ENCODE data around the gene UGT1A8. TPM values are rescaled to one million over a fixed set of nuclear protein-coding genes. Genes with fewer than 3 reads are reported as not detected.
"Not testable (repeated sequence)": the region's sequence is repeated elsewhere in the genome, so short reads cannot be mapped to it uniquely, and the experiment has no call there.

Gene UGT1A8
- total RNA-seq, 2 experiments from 2014 or later = not detected

DNA sequence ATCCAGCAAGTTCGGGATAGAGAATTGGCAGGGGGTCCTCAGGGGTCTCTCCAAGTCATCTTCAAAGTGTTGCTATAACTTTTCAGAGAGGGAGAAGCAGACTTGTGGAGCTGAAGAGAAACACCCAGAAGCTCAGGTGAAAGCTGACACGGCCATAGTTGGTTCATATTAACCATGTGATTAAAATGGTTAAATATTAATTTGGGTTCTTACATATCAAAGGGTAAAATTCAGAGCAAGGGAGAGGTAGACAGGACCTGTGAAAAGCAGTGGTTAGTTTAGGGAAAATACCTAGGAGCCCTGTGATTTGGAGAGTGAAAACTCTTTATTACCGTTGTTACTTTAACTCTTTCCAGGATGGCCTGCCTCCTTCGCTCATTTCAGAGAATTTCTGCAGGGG, 75.2 kb downstream of the UGT1A8 start, which contains the start of gene UGT1A6:
UGT1A6 (plus strand) TSS at position 243 of the 400 bp plus-strand sequence; CDS start at position 358, 115 bp downstream.
- no peaks in the 10 kb centered on the region for H3K9me3 Mint-ChIP-seq
- no peak within 1 kb of the TSS for H3K27ac Mint-ChIP-seq
- peaks cover 3% of the 10 kb centered on the region for H3K27me3 Mint-ChIP-seq (ENCODE audit: low read depth)
- intact Hi-C loops (cut with micrococcal nuclease) = no loop called here
- no peak for DNase-seq
- CTCF ChIA-PET = interaction anchor here (0.8 kb wide), 1 partner anchor 33 kb away, joined by 3 read pairs; no protein-coding TSS in a partner anchor
- no peak within 1 kb of the TSS for H3K4me3 Mint-ChIP-seq
- no peaks in the 10 kb centered on the region for H3K4me1 Mint-ChIP-seq (ENCODE audit: low read depth)
- no peaks in the 10 kb centered on the region for H3K36me3 Mint-ChIP-seq (ENCODE audit: low read depth)

GRCh38 chr2:233693963-233694362, 76.5 kb downstream of the UGT1A8 start:
- Mint-ChIP-seq H3K4me3 (no peak overlapping the region), H3K4me1 (ENCODE audit: low read depth) (no peaks in the 10 kb centered on the region), H3K9me3 (no peaks in the 10 kb centered on the region), H3K36me3 (ENCODE audit: low read depth) (no peaks in the 10 kb centered on the region), H3K27me3 (ENCODE audit: low read depth) (no peaks in the 10 kb centered on the region), H3K27ac (no peak overlapping the region)
- intact Hi-C loops (cut with micrococcal nuclease) = no loop called here
- no peak for DNase-seq
- CTCF ChIA-PET = no interaction called here

GRCh38 chr2:233698740-233699139, 81.3 kb downstream of the UGT1A8 start:
- Mint-ChIP-seq H3K36me3 (ENCODE audit: low read depth) (no peaks in the 10 kb centered on the region), H3K27me3 (ENCODE audit: low read depth) (no peaks in the 10 kb centered on the region), H3K9me3 (no peaks in the 10 kb centered on the region), H3K4me3 (no peak overlapping the region), H3K27ac (no peak overlapping the region), H3K4me1 (ENCODE audit: low read depth) (no peaks in the 10 kb centered on the region)
- intact Hi-C loops (cut with micrococcal nuclease) = no loop called here
- CTCF ChIA-PET = interaction anchor here (1.0 kb wide), 1 partner anchor 12 kb away, joined by 5 read pairs; no protein-coding TSS in a partner anchor
- no peak for DNase-seq

- CTCF ChIA-PET = interaction anchor here (1.0 kb wide), 1 partner anchor 11 kb away, joined by 5 read pairs; no protein-coding TSS in a partner anchor
- Mint-ChIP-seq H3K27me3 (ENCODE audit: low read depth) (no peaks in the 10 kb centered on the region), H3K9me3 (no peaks in the 10 kb centered on the region), H3K27ac (no peak overlapping the region), H3K4me1 (ENCODE audit: low read depth) (no peaks in the 10 kb centered on the region), H3K4me3 (no peak overlapping the region), H3K36me3 (ENCODE audit: low read depth) (no peaks in the 10 kb centered on the region)
- no peak for DNase-seq
- intact Hi-C loops (cut with micrococcal nuclease) = no loop called here
Measured at GRCh38 chr2:233699424-233700027, 82.1 kb downstream of the UGT1A8 start.

GRCh38 chr2:233700028-233700635, 82.7 kb downstream of the UGT1A8 start:
- CTCF ChIA-PET = interaction anchor here (1.0 kb wide), 1 partner anchor 11 kb away, joined by 5 read pairs; no protein-coding TSS in a partner anchor
- no peak overlapping the region for H3K4me3 Mint-ChIP-seq
- no peak for DNase-seq
- intact Hi-C loops (cut with micrococcal nuclease) = no loop called here
- H3K27me3 Mint-ChIP-seq (ENCODE audit: low read depth) = no peaks in the 10 kb centered on the region
- no peaks in the 10 kb centered on the region for H3K36me3 Mint-ChIP-seq (ENCODE audit: low read depth)
- no peaks in the 10 kb centered on the region for H3K9me3 Mint-ChIP-seq
- H3K27ac Mint-ChIP-seq = no peak overlapping the region
- no peaks in the 10 kb centered on the region for H3K4me1 Mint-ChIP-seq (ENCODE audit: low read depth)

- CTCF ChIA-PET; intact Hi-C loops (cut with micrococcal nuclease); H3K36me3 Mint-ChIP-seq (ENCODE audit: low read depth); DNase-seq; H3K27ac Mint-ChIP-seq; H3K9me3 Mint-ChIP-seq; H3K4me1 Mint-ChIP-seq (ENCODE audit: low read depth); H3K27me3 Mint-ChIP-seq (ENCODE audit: low read depth); H3K4me3 Mint-ChIP-seq: not testable (repeated sequence)
Measured at GRCh38 chr2:233700842-233701241, 83.4 kb downstream of the UGT1A8 start.

- intact Hi-C loops (cut with micrococcal nuclease) = no loop called here
- Mint-ChIP-seq H3K27me3 (ENCODE audit: low read depth) (no peaks in the 10 kb centered on the region), H3K4me3 (no peak overlapping the region), H3K4me1 (ENCODE audit: low read depth) (no peaks in the 10 kb centered on the region), H3K36me3 (ENCODE audit: low read depth) (no peaks in the 10 kb centered on the region), H3K9me3 (no peaks in the 10 kb centered on the region), H3K27ac (no peak overlapping the region)
- CTCF ChIA-PET = no interaction called here
- DNase-seq = no peak
Measured at GRCh38 chr2:233702238-233702637, 84.8 kb downstream of the UGT1A8 start.

- H3K27me3 Mint-ChIP-seq (ENCODE audit: low read depth) = no peaks in the 10 kb centered on the region
- no peak overlapping the region for H3K27ac Mint-ChIP-seq
- no peaks in the 10 kb centered on the region for H3K9me3 Mint-ChIP-seq
- no peaks in the 10 kb centered on the region for H3K36me3 Mint-ChIP-seq (ENCODE audit: low read depth)
- no peak overlapping the region for H3K4me3 Mint-ChIP-seq
- intact Hi-C loops (cut with micrococcal nuclease) = no loop called here
- H3K4me1 Mint-ChIP-seq (ENCODE audit: low read depth) = no peaks in the 10 kb centered on the region
- no peak for DNase-seq
- CTCF ChIA-PET = no interaction called here
Measured at GRCh38 chr2:233705911-233706506, 88.6 kb downstream of the UGT1A8 start.

DNA sequence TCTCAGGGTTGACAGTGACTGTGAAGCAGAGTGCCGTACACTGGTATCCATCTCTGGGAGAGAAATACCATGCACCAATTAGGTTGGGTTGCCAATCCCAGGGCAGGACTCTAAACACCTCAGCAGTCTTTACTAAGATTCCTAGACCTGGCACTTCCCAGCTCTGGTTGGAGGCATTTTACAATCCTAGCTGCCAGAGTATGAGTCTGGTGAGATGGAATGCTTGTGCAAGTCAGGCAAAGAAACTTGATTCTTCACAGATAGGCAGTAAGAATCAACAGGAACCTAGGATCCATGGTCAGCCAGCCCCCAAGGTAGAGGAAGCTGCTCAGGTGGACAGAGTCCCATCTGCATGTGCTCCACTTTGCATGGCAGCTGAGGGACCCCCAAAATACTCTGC, 89.3 kb downstream of the UGT1A8 start:
- peaks cover 3% of the 10 kb centered on the region for H3K27me3 Mint-ChIP-seq (ENCODE audit: low read depth)
- intact Hi-C loops (cut with micrococcal nuclease) = no loop called here
- CTCF ChIA-PET = no interaction called here

DNA sequence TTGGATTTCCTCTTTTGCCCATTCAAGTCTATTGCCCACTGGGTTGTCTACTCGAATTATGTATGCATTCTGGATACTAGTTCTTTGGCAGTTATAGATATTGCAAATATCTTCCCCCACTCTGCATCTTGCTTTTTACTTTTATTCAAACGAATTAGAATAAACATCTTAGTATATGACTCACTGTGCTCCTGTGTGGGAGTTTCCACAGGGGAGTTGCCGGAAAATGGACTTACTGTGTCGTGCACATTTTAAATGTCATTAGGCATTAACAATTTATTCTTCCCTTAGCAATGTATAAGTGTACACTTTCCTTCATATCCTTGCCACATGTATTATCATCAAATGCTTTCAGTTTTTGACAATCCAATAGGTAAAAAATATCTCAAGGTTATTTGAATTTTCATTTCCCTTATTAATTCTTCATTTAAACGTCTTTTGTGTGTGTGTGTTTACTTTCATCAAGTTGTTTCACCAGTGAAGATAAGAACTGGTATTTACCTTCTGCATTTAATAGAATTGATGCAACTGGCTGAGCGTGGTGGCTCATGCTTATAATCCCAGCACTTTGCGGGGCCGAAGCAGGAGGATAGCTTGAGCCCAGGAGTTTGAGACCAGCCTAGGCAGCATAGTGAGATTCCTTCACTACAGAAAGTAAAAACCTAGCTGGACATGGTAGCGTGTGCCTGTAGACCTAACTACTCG, 90.7 kb downstream of the UGT1A8 start:
- no peak for DNase-seq
- H3K27me3 Mint-ChIP-seq (ENCODE audit: low read depth) = peaks cover 5% of the 10 kb centered on the region
- H3K36me3 Mint-ChIP-seq (ENCODE audit: low read depth) = no peaks in the 10 kb centered on the region
- CTCF ChIA-PET = no interaction called here
- no peaks in the 10 kb centered on the region for H3K9me3 Mint-ChIP-seq
- H3K4me1 Mint-ChIP-seq (ENCODE audit: low read depth) = no peaks in the 10 kb centered on the region
- intact Hi-C loops (cut with micrococcal nuclease) = no loop called here
- H3K4me3 Mint-ChIP-seq = no peak overlapping the region
- no peak overlapping the region for H3K27ac Mint-ChIP-seq

More for the DNA sequence above, 89.3 kb downstream of the UGT1A8 start:
- Mint-ChIP-seq H3K27ac (no peak overlapping the region), H3K4me1 (ENCODE audit: low read depth) (no peaks in the 10 kb centered on the region), H3K4me3 (no peak overlapping the region), H3K9me3 (no peaks in the 10 kb centered on the region), H3K36me3 (ENCODE audit: low read depth) (no peaks in the 10 kb centered on the region)
- DNase-seq = no peak

GRCh38 chr2:233708942-233709341, 91.5 kb downstream of the UGT1A8 start:
- Mint-ChIP-seq H3K4me1 (ENCODE audit: low read depth) (no peaks in the 10 kb centered on the region), H3K27ac (no peak overlapping the region), H3K27me3 (ENCODE audit: low read depth) (peaks cover 10% of the 10 kb centered on the region), H3K9me3 (no peaks in the 10 kb centered on the region), H3K36me3 (ENCODE audit: low read depth) (no peaks in the 10 kb centered on the region), H3K4me3 (no peak overlapping the region)
- intact Hi-C loops (cut with micrococcal nuclease) = no loop called here
- no peak for DNase-seq
- CTCF ChIA-PET = no interaction called here

GRCh38 chr2:233711312-233712008, 94.0 kb downstream of the UGT1A8 start:
- H3K27me3 Mint-ChIP-seq (ENCODE audit: low read depth) = peaks cover 11% of the 10 kb centered on the region
- no peaks in the 10 kb centered on the region for H3K4me1 Mint-ChIP-seq (ENCODE audit: low read depth)
- peak; percentile 82 for DNase-seq
- no peak overlapping the region for H3K27ac Mint-ChIP-seq
- no peaks in the 10 kb centered on the region for H3K9me3 Mint-ChIP-seq
- no peaks in the 10 kb centered on the region for H3K36me3 Mint-ChIP-seq (ENCODE audit: low read depth)
- no peak overlapping the region for H3K4me3 Mint-ChIP-seq
- intact Hi-C loops (cut with micrococcal nuclease) = loop anchor here (1.0 kb wide), 1 partner anchor 307 kb away; no protein-coding TSS in a partner anchor
- CTCF ChIA-PET = interaction anchor here (0.8 to 1.4 kb wide), 11 partner anchors 9 to 807 kb away, joined by 3 to 6 read pairs (median 3); no protein-coding TSS in a partner anchor

Data from activated naive CD4-positive, alpha-beta T cell treated with anti-CD3 and anti-CD28 coated beads for 36 hours (primary cell).